GM23338 (cell line): ENCODE measurements around the gene ADGRB2. TPM values are rescaled to one million over a fixed set of nuclear protein-coding genes. Genes with fewer than 3 reads are reported as not detected.

Experiments used
- ATAC-seq: fragments of 200-7000 bp; cut with Tn5 transposase; 3 replicates; pipeline ENCODE4 v1.9.1; 2020
- DNase-seq: peaks from one replicate; pipeline ENCODE4 v3.0.0-alpha.2; 2015; ENCODE audit warnings: low spot score
- H2AFZ ChIP-seq: fragments of 200-600 bp; sonication (generic); 2 replicates; pipeline ENCODE4 v1.8.0; 2016; ENCODE audit warnings: antibody characterized with exemption, mild to moderate bottlenecking, moderate library complexity
- H3F3A ChIP-seq: fragments of 200-600 bp; sonication (generic); replicated peaks from 2 replicates; pipeline ENCODE4 v1.8.0; 2017; ENCODE audit warnings: antibody characterized with exemption, mixed run types, low read depth
- H3K27ac ChIP-seq: fragments of 200-600 bp; sonication (generic); 2 replicates; pipeline ENCODE4 v1.6.1; 2016; ENCODE audit warnings: low read depth
- H3K27me3 ChIP-seq: fragments of 200-600 bp; sonication (generic); 2 replicates; pipeline ENCODE4 v1.8.0; 2016; ENCODE audit warnings: mild to moderate bottlenecking, mixed run types, moderate library complexity; ENCODE audit not compliant: insufficient read depth
- H3K36me3 ChIP-seq: fragments of 200-600 bp; sonication (generic); 2 replicates; pipeline ENCODE4 v1.8.0; 2016; ENCODE audit warnings: mild to moderate bottlenecking; ENCODE audit not compliant: insufficient read depth
- H3K4me1 ChIP-seq: fragments of 200-600 bp; sonication (generic); 2 replicates; pipeline ENCODE4 v1.8.0; 2016; ENCODE audit warnings: mild to moderate bottlenecking, moderate library complexity; ENCODE audit not compliant: insufficient read depth
- H3K4me2 ChIP-seq: fragments of 200-600 bp; sonication (generic); 2 replicates; pipeline ENCODE4 v1.7.1; 2017; ENCODE audit warnings: mixed run types
- H3K4me3 ChIP-seq: fragments of 200-600 bp; sonication (generic); 2 replicates; pipeline ENCODE4 v1.6.1; 2016; ENCODE audit warnings: mixed run types
- H3K79me2 ChIP-seq: fragments of 200-600 bp; sonication (generic); replicated peaks from 2 replicates; pipeline ENCODE4 v1.8.0; 2017; ENCODE audit warnings: mild to moderate bottlenecking; ENCODE audit not compliant: insufficient read depth
- H3K9me2 ChIP-seq: fragments of 200-600 bp; sonication (generic); 2 replicates; pipeline ENCODE4 v1.8.0; 2017; ENCODE audit not compliant: insufficient read depth
- H4K20me1 ChIP-seq: fragments of 200-600 bp; sonication (generic); replicated peaks from 2 replicates; pipeline ENCODE4 v1.8.0; 2017; ENCODE audit warnings: mild to moderate bottlenecking; ENCODE audit not compliant: insufficient read depth
- H3K27ac Mint-ChIP-seq: 2 replicates; pipeline ENCODE4 v1.8.0; 2020; ENCODE audit warnings: inconsistent platforms, mild to moderate bottlenecking, moderate library complexity, mixed read lengths
- H3K27me3 Mint-ChIP-seq: 3 replicates; pipeline ENCODE4 v1.8.0; 2022; ENCODE audit warnings: low read depth, mild to moderate bottlenecking, moderate library complexity, mixed read lengths, inconsistent platforms; ENCODE audit not compliant: insufficient read depth, poor library complexity
- H3K36me3 Mint-ChIP-seq: 3 replicates; pipeline ENCODE4 v1.8.0; 2021; ENCODE audit warnings: low read depth, mild to moderate bottlenecking, inconsistent platforms, moderate library complexity, mixed read lengths
- H3K4me1 Mint-ChIP-seq: 3 replicates; pipeline ENCODE4 v1.8.0; 2020; ENCODE audit warnings: mild to moderate bottlenecking, inconsistent platforms, mixed read lengths
- H3K4me3 Mint-ChIP-seq: 3 replicates; pipeline ENCODE4 v1.8.0; 2021; ENCODE audit warnings: moderate library complexity, mild to moderate bottlenecking, inconsistent platforms, mixed read lengths
- H3K9me3 Mint-ChIP-seq: 3 replicates; pipeline ENCODE4 v1.8.0; 2020; ENCODE audit warnings: moderate library complexity, mild to moderate bottlenecking, inconsistent platforms, mixed read lengths
- CREB1 ChIP-seq: fragments of 250-450 bp; sonication (Bioruptor Pico); IDR thresholded peaks from 2 replicates; pipeline ENCODE4 v1.5.0; 2020; ENCODE audit warnings: low read depth, mild to moderate bottlenecking, moderate library complexity
- CTCF ChIP-seq, 2 experiments: fragments of 200-600 bp in 1 of 2; sonication (generic) in 1 of 2; conservative IDR thresholded peaks; 2 replicates each; pipeline versions ENCODE4 v1.5.1 to v1.6.1; 2016 to 2017; ENCODE audit warnings: antibody characterized with exemption in 2 of 2, low read depth in 2 of 2, mild to moderate bottlenecking in 2 of 2, moderate library complexity in 1 of 2
- EZH2 ChIP-seq: fragments of 200-600 bp; sonication (generic); IDR thresholded peaks from one replicate; pipeline ENCODE4 v1.8.0; 2017; ENCODE audit warnings: antibody characterized with exemption, mild to moderate bottlenecking, low read depth; ENCODE audit not compliant: unreplicated experiment
- EZH2phosphoT487 ChIP-seq: fragments of 200-600 bp; sonication (generic); IDR thresholded peaks from one replicate; pipeline ENCODE4 v1.8.1; 2018; ENCODE audit warnings: antibody characterized with exemption; ENCODE audit not compliant: unreplicated experiment
- JUNB ChIP-seq: IDR thresholded peaks from one replicate; pipeline ENCODE4 v1.6.1; 2016; ENCODE audit warnings: antibody characterized with exemption; ENCODE audit not compliant: unreplicated experiment
- NANOG ChIP-seq: IDR thresholded peaks from 2 replicates; pipeline ENCODE4 v1.6.1; 2016; ENCODE audit warnings: antibody characterized with exemption, borderline replicate concordance
- POLR2AphosphoS5 ChIP-seq: IDR thresholded peaks from 2 replicates; pipeline ENCODE4 v1.6.1; 2016; ENCODE audit warnings: antibody characterized with exemption, low read depth
- REST ChIP-seq: IDR thresholded peaks from one replicate; pipeline ENCODE4 v1.6.1; 2018; ENCODE audit warnings: antibody characterized with exemption; ENCODE audit not compliant: unreplicated experiment
- STAT1 ChIP-seq: IDR thresholded peaks from one replicate; pipeline ENCODE4 v1.6.1; 2016; ENCODE audit warnings: antibody characterized with exemption; ENCODE audit not compliant: unreplicated experiment
- ZNF114 ChIP-seq: fragments of 250-450 bp; sonication (Bioruptor Pico); IDR thresholded peaks from 2 replicates; pipeline ENCODE4 v1.5.0; 2020; ENCODE audit warnings: mild to moderate bottlenecking, moderate library complexity
- ZNF331 ChIP-seq: fragments of 250-450 bp; sonication (Bioruptor Pico); IDR thresholded peaks from 2 replicates; pipeline ENCODE4 v1.5.0; 2020; ENCODE audit warnings: low read depth, mild to moderate bottlenecking, moderate library complexity
- ZNF462 ChIP-seq: fragments of 250-450 bp; sonication (Bioruptor Pico); IDR thresholded peaks from 2 replicates; pipeline ENCODE4 v1.5.0; 2020; ENCODE audit warnings: mild to moderate bottlenecking, moderate library complexity
- polyA plus RNA-seq: library from polyadenylated mRNA; unstranded; fragments of >200 nt; fragmentation: Nextera tagmentation; extraction: Ambion mirVana; gene quantifications from 2 replicates; pipeline ENCODE4 v1.2.1, GENCODE V29; 2016
- total RNA-seq: library from RNA; depleted of rRNA; stranded (reverse); fragments of >200 nt; shearing (Covaris generic); gene quantifications from 2 replicates; pipeline ENCODE4 v1.2.3, GENCODE V29; 2014
- TF ChIP-seq, protein P1 (sequence below): IDR thresholded peaks from 2 replicates; pipeline ENCODE4 v1.6.1; 2016; ENCODE audit warnings: antibody characterized with exemption

ADGRB2 gene
- total and polyA plus RNA-seq, 2 experiments from 2014 or later = 8.0 to 27.8 TPM

GRCh38 chr1:31798433-31799195 lies 34.5 kb upstream of the ADGRB2 start:
- Mint-ChIP-seq H3K27ac (no peak overlapping the region), H3K9me3 (no peaks in the 10 kb centered on the region), H3K36me3 (no peaks in the 10 kb centered on the region), H3K4me3 (no peak overlapping the region), H3K4me1 (peaks cover 34% of the 10 kb centered on the region), H3K27me3 (peaks cover 10% of the 10 kb centered on the region)
- ATAC-seq = peak; percentile 17
- no peaks in the 10 kb centered on the region for H3K36me3 ChIP-seq
- TF ChIP-seq JUNB (no peak), NANOG (no peak), ZNF331 (no peak), CREB1 (CRISPR knock-in tag) (no peak), REST (no peak), CTCF (conservative IDR thresholded peaks at IDR 0.05; ENCODE audit: low read depth in 2 of 2) (no peak), ZNF462 (CRISPR knock-in tag) (no peak), POLR2AphosphoS5 (no peak), STAT1 (no peak), ZNF114 (CRISPR knock-in tag) (no peak), EZH2phosphoT487 (no peak), EZH2 (no peak)
- TF ChIP-seq, protein P1, sequence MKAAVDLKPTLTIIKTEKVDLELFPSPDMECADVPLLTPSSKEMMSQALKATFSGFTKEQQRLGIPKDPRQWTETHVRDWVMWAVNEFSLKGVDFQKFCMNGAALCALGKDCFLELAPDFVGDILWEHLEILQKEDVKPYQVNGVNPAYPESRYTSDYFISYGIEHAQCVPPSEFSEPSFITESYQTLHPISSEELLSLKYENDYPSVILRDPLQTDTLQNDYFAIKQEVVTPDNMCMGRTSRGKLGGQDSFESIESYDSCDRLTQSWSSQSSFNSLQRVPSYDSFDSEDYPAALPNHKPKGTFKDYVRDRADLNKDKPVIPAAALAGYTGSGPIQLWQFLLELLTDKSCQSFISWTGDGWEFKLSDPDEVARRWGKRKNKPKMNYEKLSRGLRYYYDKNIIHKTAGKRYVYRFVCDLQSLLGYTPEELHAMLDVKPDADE = no peak
- no peak for DNase-seq
- no peaks in the 10 kb centered on the region for H4K20me1 ChIP-seq
- H3K27ac ChIP-seq = no peak overlapping the region
- H3K4me1 ChIP-seq = peaks cover 3% of the 10 kb centered on the region; the same call in 1 of the 2 replicates
- no peaks in the 10 kb centered on the region for H3K79me2 ChIP-seq
- H3F3A ChIP-seq = no peaks in the 10 kb centered on the region
- no peak overlapping the region for H3K4me3 ChIP-seq
- peak overlapping the region; percentile 32; the same call in 1 of the 2 replicates for H3K4me2 ChIP-seq
- no peaks in the 10 kb centered on the region for H3K27me3 ChIP-seq
- no peaks in the 10 kb centered on the region for H3K9me2 ChIP-seq
- H2AFZ ChIP-seq = peak overlapping the region; percentile 56; the same call in 1 of the 2 replicates
